NCI-H446 (cell line): Measurements from ENCODE around the gene POLE3.
"Not testable (repeated sequence)": the region's sequence is repeated elsewhere in the genome, so short reads cannot be mapped to it uniquely, and the experiment has no call there.

Experiments
- DNase-seq, 2 experiments: peaks; one replicate each; lab custom pipeline; 2025; lab: John Stamatoyannopoulos, UW

The POLE3 gene

DNA sequence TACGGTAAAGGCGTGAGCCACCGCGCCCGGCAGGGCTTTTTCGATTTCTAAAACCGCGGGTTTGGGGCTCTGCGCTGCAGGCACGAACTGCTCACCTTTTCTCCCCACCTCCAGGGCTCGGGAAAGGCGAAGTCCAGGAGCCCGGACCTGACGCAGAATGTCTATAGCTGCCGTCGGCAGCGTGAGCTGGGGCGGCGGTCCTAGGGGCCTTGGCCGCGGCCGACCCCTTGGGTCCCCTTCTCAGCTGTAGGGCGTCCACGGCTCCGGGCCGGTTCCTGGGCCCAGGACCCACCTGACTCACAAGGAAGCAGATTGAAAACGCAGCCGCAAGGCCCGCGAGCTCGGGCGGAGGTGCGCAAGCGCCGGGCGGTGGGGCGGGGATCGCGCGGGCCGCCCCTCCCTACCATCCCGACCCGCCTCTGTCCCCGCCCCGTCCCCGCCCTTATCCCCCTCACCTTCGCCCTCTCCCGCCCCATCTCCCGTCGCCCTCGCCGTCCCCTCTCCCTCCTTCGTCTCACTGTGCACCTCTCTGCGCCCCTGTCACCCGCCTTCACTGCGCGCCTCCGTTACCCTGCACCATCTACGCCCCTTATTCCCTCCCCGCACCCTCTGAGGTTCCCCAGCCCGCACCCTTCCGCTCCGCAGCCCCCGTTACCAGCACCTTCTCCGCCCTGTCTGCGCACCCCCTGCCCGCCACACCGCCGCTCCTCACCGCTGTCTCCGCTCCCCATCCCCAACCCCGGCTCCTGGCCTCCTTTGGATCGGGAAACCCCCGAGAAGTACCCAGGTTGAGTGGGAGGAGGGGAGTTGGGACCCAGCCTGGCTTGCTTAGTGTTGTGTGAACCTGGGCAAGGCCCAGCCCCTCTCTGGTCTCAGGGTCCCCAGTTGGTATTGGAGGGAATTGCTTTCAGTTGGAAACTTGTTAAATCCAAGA, 33.6 kb downstream of the POLE3 start, which contains the start of gene HDHD3:
Gene HDHD3 (minus strand): TSS at position 353 of the 934 bp plus-strand sequence. CDS start 2,632 bp downstream, outside the sequence.
- DNase-seq, result peak in 1 of 2 experiments; percentile 54

- DNase-seq, result no peak
Measured at GRCh38 chr9:113375057-113376023, 35.1 kb downstream of the POLE3 start.

DNA sequence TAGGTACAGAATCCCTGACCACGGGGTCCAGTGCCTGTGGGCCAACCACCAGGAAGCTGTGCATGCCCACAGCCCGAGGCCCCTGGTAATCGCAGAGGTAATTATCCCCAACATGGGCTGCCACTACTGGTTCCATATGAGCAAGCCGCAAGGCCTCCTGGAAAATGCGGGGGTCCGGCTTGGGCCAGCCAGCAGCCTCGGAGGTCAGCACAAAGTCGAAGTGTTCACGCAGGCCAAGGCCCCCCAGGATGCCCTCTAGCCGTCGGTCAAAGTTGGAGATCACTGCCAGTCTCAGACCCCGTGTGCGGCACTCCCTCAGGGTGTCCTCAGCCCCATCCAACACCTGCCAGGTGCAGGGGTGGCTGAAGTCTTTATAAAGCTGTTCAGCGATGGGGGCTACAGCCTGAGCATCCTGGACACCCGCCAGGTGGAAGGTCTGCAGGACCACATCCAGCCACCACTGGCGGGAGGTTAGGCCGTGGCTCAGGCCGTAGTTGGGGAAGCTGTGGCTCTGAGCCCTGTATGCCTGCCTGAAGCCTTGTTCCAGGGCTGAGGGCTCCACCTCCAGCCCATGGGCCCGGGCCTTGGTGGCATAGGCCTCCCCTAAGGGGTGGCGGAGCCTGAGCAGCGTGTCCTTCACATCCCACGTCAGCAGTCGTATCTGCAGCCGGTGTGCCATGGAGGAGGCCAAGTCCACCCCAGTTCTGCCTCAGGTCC, 36.6 kb downstream of the POLE3 start:
- no peak for DNase-seq

- no peak for DNase-seq
Measured at GRCh38 chr9:113373256-113373655, 37.2 kb downstream of the POLE3 start.

DNA sequence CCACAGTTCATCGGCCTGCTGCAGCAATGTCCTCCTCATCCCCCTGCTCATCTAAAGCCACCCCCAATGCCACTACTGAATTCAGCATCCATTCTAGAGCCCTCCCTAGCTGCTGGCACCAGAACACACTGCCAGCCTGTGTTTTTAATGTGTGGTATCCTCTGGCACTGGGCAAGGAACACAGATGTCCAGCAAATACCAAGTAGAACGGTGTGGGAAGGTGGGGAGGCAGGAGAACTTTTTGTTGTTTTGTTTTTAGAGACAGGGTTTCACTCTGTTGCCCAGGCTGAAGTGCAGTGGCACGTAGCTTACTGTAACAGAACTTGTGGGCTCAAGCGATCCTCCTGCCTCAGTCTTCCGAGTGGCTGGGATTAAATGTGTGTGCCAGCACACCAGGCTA, 38.4 kb downstream of the POLE3 start:
- DNase-seq, result no peak

DNA sequence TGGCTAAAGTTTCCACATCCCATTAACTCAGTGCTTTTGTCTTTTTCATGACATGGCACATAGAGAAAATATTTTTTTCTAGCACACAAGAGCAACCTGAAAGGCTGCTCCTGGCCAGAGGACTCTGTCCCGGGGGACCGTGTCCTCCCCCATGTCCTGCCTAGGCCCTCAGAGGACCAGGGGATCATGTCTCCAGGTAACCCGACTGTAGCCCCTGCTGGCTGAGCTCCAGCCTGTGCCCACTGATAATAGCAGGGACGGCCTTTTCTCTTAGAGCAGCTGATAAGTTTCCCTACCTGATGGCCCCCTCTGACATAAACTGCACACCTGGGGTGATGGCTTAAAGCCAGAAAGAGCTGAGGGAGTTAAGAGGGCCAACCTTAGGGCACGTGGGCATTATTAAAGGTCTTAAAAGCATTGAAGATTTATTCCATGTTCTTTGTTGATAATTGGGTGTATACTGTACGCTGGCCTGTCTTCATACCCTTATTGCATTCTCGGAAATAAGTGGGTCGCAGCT, 39.6 kb downstream of the POLE3 start:
- DNase-seq, result no peak

- DNase-seq, result no peak
Measured at GRCh38 chr9:113369855-113370140, 40.7 kb downstream of the POLE3 start.

DNA sequence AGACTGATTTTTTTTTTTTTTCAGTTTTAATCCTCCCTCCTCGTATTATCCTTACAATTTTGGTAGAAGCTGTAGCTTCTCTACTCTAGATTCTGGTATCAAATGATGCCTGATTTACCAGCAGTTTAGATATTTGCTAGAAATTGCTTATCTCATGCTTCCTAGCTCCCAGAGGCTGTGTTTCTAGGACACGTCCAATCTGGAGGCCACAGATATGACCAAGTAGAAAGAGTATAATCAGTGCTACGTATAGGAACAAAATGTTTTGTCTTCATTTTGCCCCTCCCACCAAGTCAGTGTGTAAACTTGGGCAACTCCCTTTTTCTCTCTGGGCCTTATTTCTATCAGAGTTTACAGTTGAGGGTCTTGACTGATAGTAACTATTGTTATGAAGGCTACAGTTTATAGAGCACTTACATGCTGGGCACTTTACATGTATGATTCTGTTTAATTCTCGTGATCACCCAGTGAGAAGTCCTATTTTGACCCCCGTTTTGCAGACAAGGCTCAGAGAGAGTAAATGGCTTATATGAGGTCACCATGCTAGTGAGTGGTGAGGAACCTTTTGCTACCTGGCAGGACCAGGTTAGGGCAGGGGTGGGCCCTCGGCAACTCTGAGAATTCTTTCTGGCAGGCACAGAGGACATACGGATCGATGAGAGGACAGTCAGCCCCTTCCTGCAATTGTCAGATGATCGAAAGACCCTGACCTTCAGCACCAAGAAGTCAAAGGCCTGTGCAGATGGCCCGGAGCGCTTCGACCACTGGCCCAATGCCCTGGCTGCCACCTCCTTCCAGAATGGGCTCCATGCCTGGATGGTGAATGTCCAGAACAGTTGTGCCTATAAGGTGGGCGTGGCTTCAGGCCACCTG, 41.3 kb downstream of the POLE3 start:
- no peak for DNase-seq

DNA sequence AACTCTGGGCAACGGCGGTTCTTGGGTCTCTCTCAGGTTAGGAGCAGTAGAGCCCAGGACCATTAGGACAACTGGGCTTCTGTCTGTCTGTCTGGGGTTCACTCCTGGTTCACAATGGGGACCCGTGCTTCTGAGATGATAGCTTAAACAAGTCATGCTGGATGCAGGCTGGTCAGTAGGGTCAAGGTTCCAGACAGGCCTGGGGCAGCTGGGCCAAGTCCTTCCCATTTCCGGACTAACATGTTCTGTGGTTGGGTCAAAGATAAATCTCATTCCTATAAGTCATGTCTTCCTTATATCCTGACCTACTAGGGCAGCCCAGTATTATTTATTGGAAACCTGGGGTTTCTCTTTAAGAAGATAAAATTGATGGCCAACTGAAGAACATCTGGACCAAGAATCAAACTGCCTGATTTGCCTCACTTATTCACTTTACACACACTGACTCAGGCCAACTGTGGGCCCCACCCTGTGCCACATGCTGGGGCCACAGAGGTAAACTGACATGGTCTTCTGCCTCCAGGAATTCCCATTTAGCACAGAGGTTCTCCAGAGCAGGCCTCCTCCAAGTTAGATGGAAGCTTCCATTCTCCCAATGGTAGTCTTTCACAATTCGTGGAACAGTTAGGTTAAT, 42.0 kb downstream of the POLE3 start:
- no peak for DNase-seq

DNA sequence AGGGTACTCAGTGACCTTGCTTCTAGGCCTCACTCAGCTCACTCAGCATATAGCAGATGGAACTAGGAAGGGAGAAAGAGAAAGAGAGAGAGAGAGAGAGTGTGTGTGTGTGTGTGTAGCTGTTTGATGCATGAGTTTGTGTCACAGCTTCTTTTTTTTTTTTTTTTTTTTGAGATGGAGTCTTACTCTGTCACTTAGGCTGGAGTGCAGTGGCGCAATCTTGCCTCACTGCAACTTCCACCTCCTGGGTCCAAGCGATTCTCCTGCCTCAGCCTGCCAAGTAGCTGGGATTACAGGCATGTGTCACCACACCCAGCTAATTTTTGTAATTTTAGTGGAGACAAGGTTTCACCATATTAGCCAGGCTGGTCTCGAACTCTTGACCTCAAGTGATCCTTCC, 44.8 kb downstream of the POLE3 start:
- not testable (repeated sequence) for DNase-seq

- DNase-seq, result no peak
Measured at GRCh38 chr9:113364951-113365350, 45.5 kb downstream of the POLE3 start.

- DNase-seq, result no peak
Measured at GRCh38 chr9:113363336-113363735, 47.1 kb downstream of the POLE3 start.

DNA sequence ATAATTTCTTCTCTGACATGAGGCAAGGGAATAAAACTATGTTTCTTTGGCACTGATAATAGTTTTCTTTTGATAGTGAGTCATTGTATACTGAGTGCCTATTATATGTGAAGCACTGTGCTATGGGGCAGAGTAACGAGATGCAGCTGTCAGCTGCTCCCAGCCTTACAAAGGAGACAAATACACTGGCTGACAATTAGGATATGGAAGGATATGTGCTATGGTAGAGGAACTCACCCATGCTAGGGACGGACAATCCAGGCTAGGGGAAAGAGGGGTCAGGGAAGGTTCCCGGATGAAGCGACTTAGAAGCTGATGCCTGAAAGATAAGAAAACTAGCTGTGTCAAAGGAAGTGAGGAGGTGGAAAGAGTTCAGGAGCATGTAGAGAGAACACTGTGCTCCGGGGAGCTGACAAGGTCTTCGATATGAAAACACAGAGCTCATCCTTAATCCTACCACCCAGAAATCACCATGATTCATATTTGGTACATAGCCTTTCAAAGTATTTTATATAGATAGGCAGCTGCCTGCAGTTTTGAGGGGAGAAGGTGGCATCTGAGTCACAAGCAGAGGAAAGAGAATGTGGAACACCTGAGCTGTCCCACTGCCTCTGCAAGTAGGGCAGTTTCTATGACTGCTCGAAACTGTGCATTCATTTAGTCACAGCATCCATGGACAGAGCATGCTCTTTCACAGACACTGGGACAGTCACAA, 49.0 kb downstream of the POLE3 start:
- DNase-seq, result no peak

- no peak for DNase-seq
Measured at GRCh38 chr9:113360242-113360842, 50.1 kb downstream of the POLE3 start.

GRCh38 chr9:113359385-113359784, 51.1 kb downstream of the POLE3 start:
- peak in 1 of 2 experiments; percentile 6 for DNase-seq
